K562 (cell line): ENCODE data around the gene PPIL1. TPM values are rescaled to one million over a fixed set of nuclear protein-coding genes. Genes with fewer than 3 reads are reported as not detected.

Experiments
- CBFB ChIP-seq: sonication (generic); formaldehyde crosslinking; IDR thresholded peaks from 2 replicates; pipeline ENCODE4 v1.4.0; 2020; ENCODE audit warnings: mild to moderate bottlenecking, missing genetic modification reagents
- ETV5 ChIP-seq: sonication (generic); formaldehyde crosslinking; IDR thresholded peaks from 2 replicates; pipeline ENCODE4 v1.4.0; 2020; ENCODE audit warnings: low read depth, mild to moderate bottlenecking, missing genetic modification reagents
- KLF6 ChIP-seq: fragments of 250-450 bp; sonication (Bioruptor Pico); IDR thresholded peaks from 2 replicates; pipeline ENCODE4 v1.4.0; 2020; ENCODE audit warnings: mild to moderate bottlenecking, moderate library complexity, borderline replicate concordance
- PTRF ChIP-seq: fragments of 450-650 bp; IDR thresholded peaks from 2 replicates; pipeline ENCODE4 v1.6.1; 2016; ENCODE audit warnings: mild to moderate bottlenecking, missing genetic modification characterization, missing compliant biosample characterization
- RFX7 ChIP-seq: fragments of 250-450 bp; sonication (Bioruptor Pico); IDR thresholded peaks from 2 replicates; pipeline ENCODE4 v1.5.1; 2021; ENCODE audit warnings: mild to moderate bottlenecking
- SIX5 ChIP-seq, 2 experiments: IDR thresholded peaks; 2 replicates each; pipeline ENCODE4 v1.6.1; 2011; ENCODE audit warnings: low read length in 2 of 2, borderline replicate concordance in 1 of 2, low read depth in 1 of 2, mild to moderate bottlenecking in 1 of 2, moderate library complexity in 1 of 2; ENCODE audit not compliant: insufficient read depth in 1 of 2
- SRSF7 ChIP-seq: fragments of 200-400 bp; formaldehyde crosslinking; optimal IDR thresholded peaks from 2 replicates; pipeline ENCODE3; 2017; ENCODE audit warnings: mild to moderate bottlenecking, low read depth, low read length
- TAL1 ChIP-seq: fragments of 450-650 bp; IDR thresholded peaks from 2 replicates; pipeline ENCODE4 v1.6.1; 2016; ENCODE audit warnings: mild to moderate bottlenecking
- ZHX1 ChIP-seq: fragments of 150-350 bp; conservative IDR thresholded peaks from 2 replicates; pipeline ENCODE4 v1.6.1; 2014; ENCODE audit warnings: low read length
- ZNF561 ChIP-seq: fragments of 450-650 bp; formaldehyde crosslinking; conservative IDR thresholded peaks from 2 replicates; pipeline ENCODE4 v1.4.0; 2020; ENCODE audit warnings: mild to moderate bottlenecking, moderate library complexity
- polyA plus RNA-seq, 8 experiments: library from polyadenylated mRNA; depleted of rRNA in 4 of 8; stranded (reverse) in 5 of 8; unstranded in 3 of 8; fragments of >200 nt; fragmentation: Nextera tagmentation in 2 of 8; fragmentation: Illumina TruSeq in 1 of 8; extraction: Ambion mirVana in 2 of 8; extraction: Trizol in 1 of 8; gene quantifications; 2 replicates each; pipeline versions ENCODE4 v1.2.1 to v1.2.3, GENCODE V29; 2011 to 2014; ENCODE audit warnings: inconsistent platforms in 1 of 8, missing spikeins in 1 of 8
- total RNA-seq, 7 experiments: library from RNA; depleted of rRNA in 6 of 7; stranded (reverse); fragments of >200 nt in 6 of 7; fragmentation: Illumina TruSeq in 2 of 7; extraction: Trizol in 2 of 7; gene quantifications; 2 replicates each; pipeline versions ENCODE4 v1.2.1 to v1.2.3, GENCODE V29; 2011 to 2021; ENCODE audit warnings: low replicate concordance in 1 of 7
- TF ChIP-seq, protein P1 (sequence below): IDR thresholded peaks from 2 replicates; pipeline ENCODE4 v1.6.1; 2012; ENCODE audit warnings: low read depth, low read length, improper control_type of control experiment, borderline replicate concordance
- TF ChIP-seq, protein P2 (sequence below): fragments of 250-450 bp; sonication (Bioruptor Pico); IDR thresholded peaks from 2 replicates; pipeline ENCODE4 v1.5.0; 2021
- TF ChIP-seq, protein P3 (sequence below): sonication (generic); formaldehyde crosslinking; IDR thresholded peaks from 2 replicates; pipeline ENCODE4 v1.8.0; 2023; ENCODE audit warnings: mild to moderate bottlenecking, missing genetic modification reagents
- TF ChIP-seq, protein P4 (sequence below): sonication (generic); formaldehyde crosslinking; IDR thresholded peaks from 2 replicates; pipeline ENCODE4 v1.8.1; 2022; ENCODE audit warnings: missing genetic modification reagents

PPIL1 gene
- total and polyA plus RNA-seq, 9 of the 15 experiments (the other 6 are each of a cell fraction or from before 2014, with no cell fraction given): 65.8 to 205 (median 130) TPM

GRCh38 chr6:36885461-36886401 lies 11.1 kb upstream of the PPIL1 start, which contains the start of gene C6orf89 (continued):
- TF ChIP-seq ZHX1: peak; percentile 95
- no peak; the same call in 1 of the 2 replicates for TF ChIP-seq KLF6 (CRISPR knock-in tag)
- TF ChIP-seq ETV5 (CRISPR knock-in tag): peak; percentile 91
- TF ChIP-seq, protein P1, sequence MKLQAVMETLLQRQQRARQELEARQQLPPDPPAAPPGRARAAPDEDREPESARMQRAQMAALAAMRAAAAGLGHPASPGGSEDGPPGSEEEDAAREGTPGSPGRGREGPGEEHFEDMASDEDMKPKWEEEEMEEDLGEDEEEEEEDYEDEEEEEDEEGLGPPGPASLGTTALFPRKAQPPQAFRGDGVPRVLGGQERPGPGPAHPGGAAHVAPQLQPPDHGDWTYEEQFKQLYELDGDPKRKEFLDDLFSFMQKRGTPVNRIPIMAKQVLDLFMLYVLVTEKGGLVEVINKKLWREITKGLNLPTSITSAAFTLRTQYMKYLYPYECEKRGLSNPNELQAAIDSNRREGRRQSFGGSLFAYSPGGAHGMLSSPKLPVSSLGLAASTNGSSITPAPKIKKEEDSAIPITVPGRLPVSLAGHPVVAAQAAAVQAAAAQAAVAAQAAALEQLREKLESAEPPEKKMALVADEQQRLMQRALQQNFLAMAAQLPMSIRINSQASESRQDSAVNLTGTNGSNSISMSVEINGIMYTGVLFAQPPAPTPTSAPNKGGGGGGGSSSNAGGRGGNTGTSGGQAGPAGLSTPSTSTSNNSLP: no peak
- TF ChIP-seq, protein P2, sequence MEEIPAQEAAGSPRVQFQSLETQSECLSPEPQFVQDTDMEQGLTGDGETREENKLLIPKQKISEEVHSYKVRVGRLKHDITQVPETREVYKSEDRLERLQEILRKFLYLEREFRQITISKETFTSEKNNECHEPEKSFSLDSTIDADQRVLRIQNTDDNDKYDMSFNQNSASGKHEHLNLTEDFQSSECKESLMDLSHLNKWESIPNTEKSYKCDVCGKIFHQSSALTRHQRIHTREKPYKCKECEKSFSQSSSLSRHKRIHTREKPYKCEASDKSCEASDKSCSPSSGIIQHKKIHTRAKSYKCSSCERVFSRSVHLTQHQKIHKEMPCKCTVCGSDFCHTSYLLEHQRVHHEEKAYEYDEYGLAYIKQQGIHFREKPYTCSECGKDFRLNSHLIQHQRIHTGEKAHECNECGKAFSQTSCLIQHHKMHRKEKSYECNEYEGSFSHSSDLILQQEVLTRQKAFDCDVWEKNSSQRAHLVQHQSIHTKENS (CRISPR knock-in tag): no peak
- TF ChIP-seq, protein P3, sequence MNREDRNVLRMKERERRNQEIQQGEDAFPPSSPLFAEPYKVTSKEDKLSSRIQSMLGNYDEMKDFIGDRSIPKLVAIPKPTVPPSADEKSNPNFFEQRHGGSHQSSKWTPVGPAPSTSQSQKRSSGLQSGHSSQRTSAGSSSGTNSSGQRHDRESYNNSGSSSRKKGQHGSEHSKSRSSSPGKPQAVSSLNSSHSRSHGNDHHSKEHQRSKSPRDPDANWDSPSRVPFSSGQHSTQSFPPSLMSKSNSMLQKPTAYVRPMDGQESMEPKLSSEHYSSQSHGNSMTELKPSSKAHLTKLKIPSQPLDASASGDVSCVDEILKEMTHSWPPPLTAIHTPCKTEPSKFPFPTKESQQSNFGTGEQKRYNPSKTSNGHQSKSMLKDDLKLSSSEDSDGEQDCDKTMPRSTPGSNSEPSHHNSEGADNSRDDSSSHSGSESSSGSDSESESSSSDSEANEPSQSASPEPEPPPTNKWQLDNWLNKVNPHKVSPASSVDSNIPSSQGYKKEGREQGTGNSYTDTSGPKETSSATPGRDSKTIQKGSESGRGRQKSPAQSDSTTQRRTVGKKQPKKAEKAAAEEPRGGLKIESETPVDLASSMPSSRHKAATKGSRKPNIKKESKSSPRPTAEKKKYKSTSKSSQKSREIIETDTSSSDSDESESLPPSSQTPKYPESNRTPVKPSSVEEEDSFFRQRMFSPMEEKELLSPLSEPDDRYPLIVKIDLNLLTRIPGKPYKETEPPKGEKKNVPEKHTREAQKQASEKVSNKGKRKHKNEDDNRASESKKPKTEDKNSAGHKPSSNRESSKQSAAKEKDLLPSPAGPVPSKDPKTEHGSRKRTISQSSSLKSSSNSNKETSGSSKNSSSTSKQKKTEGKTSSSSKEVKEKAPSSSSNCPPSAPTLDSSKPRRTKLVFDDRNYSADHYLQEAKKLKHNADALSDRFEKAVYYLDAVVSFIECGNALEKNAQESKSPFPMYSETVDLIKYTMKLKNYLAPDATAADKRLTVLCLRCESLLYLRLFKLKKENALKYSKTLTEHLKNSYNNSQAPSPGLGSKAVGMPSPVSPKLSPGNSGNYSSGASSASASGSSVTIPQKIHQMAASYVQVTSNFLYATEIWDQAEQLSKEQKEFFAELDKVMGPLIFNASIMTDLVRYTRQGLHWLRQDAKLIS: no peak; the same call in 1 of the 2 replicates
- TF ChIP-seq PTRF: peak; percentile 62; the same call in 1 of the 2 replicates
- TF ChIP-seq, protein P4, sequence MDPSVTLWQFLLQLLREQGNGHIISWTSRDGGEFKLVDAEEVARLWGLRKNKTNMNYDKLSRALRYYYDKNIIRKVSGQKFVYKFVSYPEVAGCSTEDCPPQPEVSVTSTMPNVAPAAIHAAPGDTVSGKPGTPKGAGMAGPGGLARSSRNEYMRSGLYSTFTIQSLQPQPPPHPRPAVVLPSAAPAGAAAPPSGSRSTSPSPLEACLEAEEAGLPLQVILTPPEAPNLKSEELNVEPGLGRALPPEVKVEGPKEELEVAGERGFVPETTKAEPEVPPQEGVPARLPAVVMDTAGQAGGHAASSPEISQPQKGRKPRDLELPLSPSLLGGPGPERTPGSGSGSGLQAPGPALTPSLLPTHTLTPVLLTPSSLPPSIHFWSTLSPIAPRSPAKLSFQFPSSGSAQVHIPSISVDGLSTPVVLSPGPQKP (CRISPR knock-in tag): no peak
- TF ChIP-seq SRSF7: no peak
- TF ChIP-seq ZNF561 (CRISPR knock-in tag): no peak
- TF ChIP-seq SIX5 (IDR thresholded peaks at IDR 0.05; ENCODE audit: borderline replicate concordance in 1 of 2, insufficient read depth in 1 of 2, low read depth in 1 of 2, low read length in 2 of 2): peak; percentile 49 to 65; a peak in 3 of 4 replicates
- TF ChIP-seq RFX7: no peak
- TF ChIP-seq CBFB: peak; percentile 58; the same call in 1 of the 2 replicates
- TF ChIP-seq TAL1: no peak
